ENCODE measurements around the gene RIGI.

GRCh38 chr9:32523910-32524309 lies 2.1 kb downstream of the RIGI start:
- TF ChIP-seq POLR2A (IDR thresholded peaks at IDR 0.05) (no peak), CTCF (IDR thresholded peaks at IDR 0.05) (no peak)
